ENCODE data around the gene ZNF808. TPM values are rescaled to one million over a fixed set of nuclear protein-coding genes. Genes with fewer than 3 reads are reported as not detected.
"Not testable (repeated sequence)": the region's sequence is repeated elsewhere in the genome, so short reads cannot be mapped to it uniquely, and the experiment has no call there.

ZNF808 gene
- 15.2 and 28.0 TPM in 2 replicates for total RNA-seq (2014; rRNA removed; shearing (Covaris generic))

- peak within 1 kb of the TSS; percentile 89 for H3K4me3 ChIP-seq (ENCODE audit: insufficient read depth, low read depth, low read length)
- no peaks in the 10 kb centered on the region for H3K36me3 ChIP-seq (replicated peaks; ENCODE audit: control insufficient read depth, insufficient read depth, low read length)
- DNase-seq = peak; percentile 93
- no peaks in the 10 kb centered on the region for H3K27me3 ChIP-seq (ENCODE audit: control insufficient read depth, insufficient read depth, low read length)
Observed at GRCh38 chr19:52527134-52527955, at the start of gene ZNF808. TSS of gene ZNF808 (plus strand) at chr19:52527668. CDS start at chr19:52543285, 15,617 bp downstream.

GRCh38 chr19:52484111-52484743, 43.2 kb upstream of the ZNF808 start:
- H3K27me3 ChIP-seq (ENCODE audit: control insufficient read depth, insufficient read depth, low read length); H3K36me3 ChIP-seq (replicated peaks; ENCODE audit: control insufficient read depth, insufficient read depth, low read length); DNase-seq; H3K4me3 ChIP-seq (ENCODE audit: insufficient read depth, low read depth, low read length): not testable (repeated sequence)

DNA sequence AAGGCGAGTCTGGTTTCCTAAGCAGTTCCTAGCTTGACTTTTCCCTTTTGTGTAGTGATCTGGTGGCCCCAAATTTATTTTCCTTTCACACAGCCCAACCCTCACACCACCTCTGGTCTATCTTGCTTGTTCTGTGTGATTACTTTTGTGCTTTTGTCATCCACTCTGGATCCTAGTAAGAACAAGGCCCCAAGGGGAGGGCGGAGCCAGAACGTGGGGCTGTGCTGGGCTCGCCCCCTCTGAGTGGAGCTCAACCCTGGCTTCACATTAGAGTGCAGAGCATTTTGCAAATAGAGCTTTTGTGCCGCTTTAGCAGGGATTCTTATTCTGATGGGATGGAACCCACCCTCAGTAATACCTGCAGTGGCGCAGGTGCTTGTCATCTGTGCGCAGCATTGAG, 42.4 kb upstream of the ZNF808 start:
- not testable (repeated sequence) for DNase-seq; H3K4me3 ChIP-seq (ENCODE audit: insufficient read depth, low read depth, low read length)

GRCh38 chr19:52485561-52486240, 41.8 kb upstream of the ZNF808 start:
- not testable (repeated sequence) for H3K4me3 ChIP-seq (ENCODE audit: insufficient read depth, low read depth, low read length); H3K36me3 ChIP-seq (replicated peaks; ENCODE audit: control insufficient read depth, insufficient read depth, low read length); H3K27me3 ChIP-seq (ENCODE audit: control insufficient read depth, insufficient read depth, low read length); DNase-seq

More for the DNA sequence above, 42.4 kb upstream of the ZNF808 start:
- not testable (repeated sequence) for H3K27me3 ChIP-seq (ENCODE audit: control insufficient read depth, insufficient read depth, low read length); H3K36me3 ChIP-seq (replicated peaks; ENCODE audit: control insufficient read depth, insufficient read depth, low read length)

GRCh38 chr19:52492201-52492993, 35.1 kb upstream of the ZNF808 start:
- DNase-seq = peak; percentile 93
- H3K4me3 ChIP-seq (ENCODE audit: insufficient read depth, low read depth, low read length) = peak overlapping the region; percentile 62
- peaks cover 1% of the 10 kb centered on the region; the same call in 1 of the 2 replicates for H3K27me3 ChIP-seq (ENCODE audit: control insufficient read depth, insufficient read depth, low read length)
- H3K36me3 ChIP-seq (replicated peaks; ENCODE audit: control insufficient read depth, insufficient read depth, low read length) = no peaks in the 10 kb centered on the region

DNA sequence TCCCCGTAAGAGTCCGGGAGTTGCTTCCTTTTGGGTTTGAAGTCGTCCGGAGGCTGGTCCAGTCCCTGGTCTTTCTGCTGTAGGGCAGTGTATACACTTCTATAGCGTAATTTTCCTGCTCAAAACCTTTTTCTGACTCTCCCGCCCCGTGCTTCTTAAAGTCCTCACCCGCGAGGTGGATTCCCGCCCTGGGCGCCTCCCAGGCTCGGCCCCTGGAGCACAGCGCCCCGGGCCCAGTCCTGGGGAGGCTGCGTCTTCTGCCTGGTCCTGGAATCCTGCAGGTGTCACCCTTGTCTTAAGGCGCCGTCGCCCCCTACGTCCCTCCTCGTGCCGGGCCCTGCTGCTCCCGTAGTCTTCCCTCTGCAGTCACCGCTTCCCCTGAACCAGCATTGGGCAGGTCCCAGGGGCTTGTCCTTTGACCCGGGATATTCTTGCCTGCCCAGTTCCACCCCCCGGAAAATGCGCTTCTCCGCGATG, 34.4 kb upstream of the ZNF808 start:
- Histone ChIP-seq H3K27me3 (ENCODE audit: control insufficient read depth, insufficient read depth, low read length) (peaks cover 1% of the 10 kb centered on the region; the same call in 1 of the 2 replicates), H3K4me3 (ENCODE audit: insufficient read depth, low read depth, low read length) (peak overlapping the region; percentile 62), H3K36me3 (replicated peaks; ENCODE audit: control insufficient read depth, insufficient read depth, low read length) (no peaks in the 10 kb centered on the region)
- DNase-seq = peak; percentile 82

- no peak for DNase-seq
- H3K4me3 ChIP-seq (ENCODE audit: insufficient read depth, low read depth, low read length) = no peak overlapping the region
- peaks cover 8% of the 10 kb centered on the region; the same call in 1 of the 2 replicates for H3K27me3 ChIP-seq (ENCODE audit: control insufficient read depth, insufficient read depth, low read length)
- no peaks in the 10 kb centered on the region for H3K36me3 ChIP-seq (replicated peaks; ENCODE audit: control insufficient read depth, insufficient read depth, low read length)
Observed at GRCh38 chr19:52494518-52494917, 33.0 kb upstream of the ZNF808 start.

DNA sequence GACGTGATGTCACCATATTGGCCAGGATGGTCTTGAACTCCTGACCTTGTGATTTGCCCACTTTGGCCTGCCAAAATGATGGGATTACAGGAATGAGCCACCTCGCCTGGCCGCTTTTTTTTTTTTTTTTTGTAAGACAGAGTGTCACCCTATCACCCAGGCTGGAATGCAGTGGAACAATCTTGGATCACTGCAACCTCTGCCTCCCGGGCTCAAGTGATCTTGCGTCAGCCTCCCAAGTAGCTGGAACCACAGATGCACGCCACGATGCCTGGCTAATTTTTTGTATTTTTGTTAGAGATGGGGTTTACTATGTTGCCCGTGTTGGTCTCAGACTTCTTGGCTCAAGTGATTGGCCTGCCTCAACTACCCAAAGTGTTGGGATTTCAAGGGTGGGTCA, 28.9 kb upstream of the ZNF808 start:
- no peak for DNase-seq
- H3K27me3 ChIP-seq (ENCODE audit: control insufficient read depth, insufficient read depth, low read length) = peaks cover 9% of the 10 kb centered on the region; the same call in 1 of the 2 replicates

GRCh38 chr19:52500474-52500873, 27.0 kb upstream of the ZNF808 start:
- H3K36me3 ChIP-seq (replicated peaks; ENCODE audit: control insufficient read depth, insufficient read depth, low read length); H3K27me3 ChIP-seq (ENCODE audit: control insufficient read depth, insufficient read depth, low read length); H3K4me3 ChIP-seq (ENCODE audit: insufficient read depth, low read depth, low read length); DNase-seq: not testable (repeated sequence)

More for the DNA sequence above, 28.9 kb upstream of the ZNF808 start:
- no peak overlapping the region for H3K4me3 ChIP-seq (ENCODE audit: insufficient read depth, low read depth, low read length)
- H3K36me3 ChIP-seq (replicated peaks; ENCODE audit: control insufficient read depth, insufficient read depth, low read length) = no peaks in the 10 kb centered on the region

GRCh38 chr19:52500991-52501390, 26.5 kb upstream of the ZNF808 start:
- H3K27me3 ChIP-seq (ENCODE audit: control insufficient read depth, insufficient read depth, low read length); H3K4me3 ChIP-seq (ENCODE audit: insufficient read depth, low read depth, low read length); DNase-seq; H3K36me3 ChIP-seq (replicated peaks; ENCODE audit: control insufficient read depth, insufficient read depth, low read length): not testable (repeated sequence)

DNA sequence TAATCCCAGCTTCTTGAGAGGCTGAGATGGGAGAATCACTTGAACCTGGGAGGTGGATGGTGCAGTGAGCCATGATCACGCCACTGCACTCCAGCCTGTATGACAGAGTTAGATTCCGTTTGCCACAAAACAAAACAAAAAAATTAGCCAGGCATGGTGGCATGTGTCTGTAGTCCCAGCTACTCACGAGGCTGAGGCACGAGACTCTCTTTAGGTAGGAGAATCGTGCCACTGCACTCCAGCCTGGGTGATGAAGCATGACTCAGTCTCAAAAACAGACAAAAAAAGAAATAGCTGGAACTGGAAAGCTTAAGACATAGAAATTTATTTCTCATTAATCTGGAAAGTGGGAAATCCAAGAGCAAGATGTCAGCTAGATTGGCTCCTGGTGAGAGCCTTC, 20.2 kb upstream of the ZNF808 start:
- no peaks in the 10 kb centered on the region for H3K36me3 ChIP-seq (replicated peaks; ENCODE audit: control insufficient read depth, insufficient read depth, low read length)
- no peak for DNase-seq

GRCh38 chr19:52516191-52516590, 11.3 kb upstream of the ZNF808 start:
- no peak for DNase-seq

More for the DNA sequence above, 20.2 kb upstream of the ZNF808 start:
- Histone ChIP-seq H3K27me3 (ENCODE audit: control insufficient read depth, insufficient read depth, low read length) (peaks cover 2% of the 10 kb centered on the region; the same call in 1 of the 2 replicates), H3K4me3 (ENCODE audit: insufficient read depth, low read depth, low read length) (no peak overlapping the region)

GRCh38 chr19:52518646-52519045, 8.8 kb upstream of the ZNF808 start:
- H3K36me3 ChIP-seq (replicated peaks; ENCODE audit: control insufficient read depth, insufficient read depth, low read length) = no peaks in the 10 kb centered on the region
- H3K27me3 ChIP-seq (ENCODE audit: control insufficient read depth, insufficient read depth, low read length) = no peaks in the 10 kb centered on the region
- H3K4me3 ChIP-seq (ENCODE audit: insufficient read depth, low read depth, low read length) = no peak overlapping the region
- no peak for DNase-seq

More at GRCh38 chr19:52516191-52516590, 11.3 kb upstream of the ZNF808 start:
- Histone ChIP-seq H3K36me3 (replicated peaks; ENCODE audit: control insufficient read depth, insufficient read depth, low read length) (no peaks in the 10 kb centered on the region), H3K27me3 (ENCODE audit: control insufficient read depth, insufficient read depth, low read length) (no peaks in the 10 kb centered on the region), H3K4me3 (ENCODE audit: insufficient read depth, low read depth, low read length) (no peak overlapping the region)

GRCh38 chr19:52519175-52519574, 8.3 kb upstream of the ZNF808 start:
- DNase-seq = not testable (repeated sequence)

More at GRCh38 chr19:52519175-52519574, 8.3 kb upstream of the ZNF808 start:
- not testable (repeated sequence) for H3K36me3 ChIP-seq (replicated peaks; ENCODE audit: control insufficient read depth, insufficient read depth, low read length); H3K27me3 ChIP-seq (ENCODE audit: control insufficient read depth, insufficient read depth, low read length); H3K4me3 ChIP-seq (ENCODE audit: insufficient read depth, low read depth, low read length)
